GM19455 (cell line): ENCODE results near the gene COA5.

Experiments
- ATAC-seq: cut with Tn5 transposase; IDR thresholded peaks from one replicate; pipeline ENCODE4 v1.9.1; 2021; ENCODE audit not compliant: unreplicated experiment

The COA5 gene

DNA sequence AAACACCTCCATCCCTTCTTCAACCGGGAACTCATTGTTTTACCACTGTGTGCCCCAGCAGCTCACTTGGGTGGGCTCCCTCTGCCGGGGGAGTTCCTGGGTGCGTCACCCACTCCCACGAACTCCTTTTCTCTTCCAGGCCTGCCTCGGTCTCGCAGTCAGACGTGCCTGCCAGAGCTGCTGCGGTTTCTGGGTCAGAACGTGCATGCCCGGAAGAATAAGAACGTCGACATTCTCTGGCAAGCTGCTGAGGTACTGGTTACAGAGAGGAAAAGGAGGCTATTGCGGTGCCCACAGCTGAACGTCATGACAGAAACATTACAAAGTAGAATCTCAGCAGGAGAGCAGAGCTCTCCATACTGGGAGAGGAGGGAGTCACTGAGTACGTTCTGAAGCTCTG lies 35.6 kb downstream of the COA5 start:
- no peak for ATAC-seq

- no peak for ATAC-seq
Measured at GRCh38 chr2:98572211-98572610, 36.1 kb downstream of the COA5 start.

GRCh38 chr2:98571796-98572195 lies 36.5 kb downstream of the COA5 start:
- no peak for ATAC-seq

- no peak for ATAC-seq
Measured at GRCh38 chr2:98571121-98571701, 37.1 kb downstream of the COA5 start.

- no peak for ATAC-seq
Measured at GRCh38 chr2:98570356-98570755, 38.0 kb downstream of the COA5 start.

GRCh38 chr2:98569915-98570314 lies 38.4 kb downstream of the COA5 start:
- no peak for ATAC-seq

- ATAC-seq, result no peak
Measured at GRCh38 chr2:98569197-98569793, 39.0 kb downstream of the COA5 start.

DNA sequence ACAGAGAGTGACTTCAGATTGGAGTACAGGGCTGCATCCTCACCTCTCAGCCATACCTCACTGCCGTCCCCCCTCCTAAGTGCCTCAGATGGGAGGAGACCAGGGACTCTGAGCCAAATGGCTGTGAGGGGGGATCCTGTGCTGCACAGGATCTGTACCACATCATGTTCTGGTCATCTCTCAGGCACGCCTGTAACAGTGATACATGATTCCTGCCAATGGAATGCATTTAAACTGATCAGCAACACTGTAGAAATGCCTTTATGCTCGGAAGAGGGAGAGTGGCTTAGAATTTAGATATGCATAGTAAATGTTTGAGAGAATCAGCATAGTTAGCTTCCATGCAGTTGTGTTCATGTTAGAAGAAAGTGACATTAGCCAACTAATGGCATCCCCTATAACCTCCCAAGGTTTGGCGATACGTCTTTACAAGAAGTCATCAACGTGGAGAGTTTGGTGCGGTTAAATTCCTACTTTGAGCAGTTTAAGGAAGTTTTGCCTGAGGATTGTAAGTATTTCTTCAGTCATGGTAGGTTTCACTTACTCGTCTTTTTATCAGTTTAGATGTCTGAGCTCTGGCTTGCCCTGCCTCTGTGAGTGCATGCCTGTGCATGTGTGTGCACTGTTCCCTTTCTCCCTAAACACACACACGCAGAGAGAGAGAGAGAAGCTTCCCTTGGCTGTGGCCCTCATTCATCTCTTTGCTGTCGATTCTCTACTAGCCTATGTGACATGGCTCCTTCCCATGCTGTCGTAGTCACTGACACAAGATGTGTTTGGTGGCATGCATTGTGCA lies 40.0 kb downstream of the COA5 start:
- ATAC-seq, result no peak

GRCh38 chr2:98565941-98566340 lies 42.4 kb downstream of the COA5 start:
- no peak for ATAC-seq

GRCh38 chr2:98565286-98565860 lies 42.9 kb downstream of the COA5 start:
- ATAC-seq, result no peak

GRCh38 chr2:98564541-98565132 lies 43.7 kb downstream of the COA5 start:
- no peak for ATAC-seq

DNA sequence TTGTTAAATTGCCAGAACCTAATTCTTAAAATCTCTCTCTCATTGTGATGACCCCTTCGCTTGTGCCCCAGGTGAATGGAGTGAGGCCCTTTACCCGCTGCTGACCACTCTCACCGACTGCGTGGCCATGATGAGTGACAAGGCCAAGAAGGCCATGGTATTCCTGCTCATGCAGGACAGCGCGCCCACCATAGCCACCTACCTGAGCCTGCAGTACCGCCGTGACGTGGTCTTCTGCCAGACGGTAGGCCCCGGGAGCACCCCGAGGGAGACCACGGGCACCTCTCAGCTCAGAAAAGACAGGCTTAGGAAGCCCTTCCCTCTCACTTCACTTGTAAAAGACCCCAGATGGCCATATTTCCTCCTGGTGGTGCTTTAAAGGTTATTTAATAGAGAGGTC lies 44.9 kb downstream of the COA5 start:
- no peak for ATAC-seq

- ATAC-seq, result no peak
Measured at GRCh38 chr2:98561902-98562695, 46.2 kb downstream of the COA5 start.

GRCh38 chr2:98561018-98561417 lies 47.3 kb downstream of the COA5 start:
- ATAC-seq, result no peak

DNA sequence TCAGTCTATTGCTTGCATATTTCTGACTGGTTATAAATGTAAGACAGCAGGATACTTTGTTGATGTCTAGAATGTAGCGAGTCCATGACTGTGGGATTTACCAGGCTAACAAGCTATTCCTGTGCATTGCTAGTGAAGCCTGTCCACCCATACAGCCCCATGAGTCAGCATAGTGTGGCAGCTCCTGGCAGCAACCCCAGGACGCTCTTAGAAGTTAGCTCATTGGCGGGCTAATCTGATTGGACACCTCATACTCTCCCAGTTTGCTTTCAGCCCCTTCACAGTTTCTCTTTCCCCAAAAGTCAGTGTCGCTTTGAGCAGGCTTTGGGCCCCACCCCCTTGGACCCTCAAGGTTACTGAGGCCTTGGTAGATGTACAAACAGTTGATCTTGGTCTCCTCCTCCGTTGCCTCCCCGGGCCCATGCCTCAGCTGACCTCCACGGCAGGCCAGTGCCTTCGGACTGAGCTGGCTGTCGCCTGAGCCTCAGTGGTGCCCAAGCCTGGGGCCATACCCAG lies 48.0 kb downstream of the COA5 start:
- ATAC-seq, result no peak

DNA sequence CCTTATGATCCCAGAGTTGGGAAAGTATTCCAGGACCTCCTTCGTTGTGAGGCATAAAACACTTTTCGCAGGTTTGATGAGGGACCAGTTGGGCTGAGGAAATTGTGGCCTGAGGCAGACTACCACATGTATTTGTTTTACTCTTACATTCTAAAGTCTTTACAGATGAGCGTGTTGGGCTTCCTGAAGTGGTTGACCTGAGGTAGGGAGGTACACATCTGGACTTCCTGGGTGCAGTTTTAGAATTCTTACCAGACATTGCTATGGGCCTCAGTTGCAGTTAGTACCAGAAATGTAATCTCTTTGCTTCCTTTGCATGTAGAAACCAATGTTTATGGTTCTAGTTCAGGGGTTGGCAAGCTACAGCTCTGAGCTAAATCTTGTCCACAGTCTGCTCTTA lies 48.7 kb downstream of the COA5 start:
- ATAC-seq, result no peak

DNA sequence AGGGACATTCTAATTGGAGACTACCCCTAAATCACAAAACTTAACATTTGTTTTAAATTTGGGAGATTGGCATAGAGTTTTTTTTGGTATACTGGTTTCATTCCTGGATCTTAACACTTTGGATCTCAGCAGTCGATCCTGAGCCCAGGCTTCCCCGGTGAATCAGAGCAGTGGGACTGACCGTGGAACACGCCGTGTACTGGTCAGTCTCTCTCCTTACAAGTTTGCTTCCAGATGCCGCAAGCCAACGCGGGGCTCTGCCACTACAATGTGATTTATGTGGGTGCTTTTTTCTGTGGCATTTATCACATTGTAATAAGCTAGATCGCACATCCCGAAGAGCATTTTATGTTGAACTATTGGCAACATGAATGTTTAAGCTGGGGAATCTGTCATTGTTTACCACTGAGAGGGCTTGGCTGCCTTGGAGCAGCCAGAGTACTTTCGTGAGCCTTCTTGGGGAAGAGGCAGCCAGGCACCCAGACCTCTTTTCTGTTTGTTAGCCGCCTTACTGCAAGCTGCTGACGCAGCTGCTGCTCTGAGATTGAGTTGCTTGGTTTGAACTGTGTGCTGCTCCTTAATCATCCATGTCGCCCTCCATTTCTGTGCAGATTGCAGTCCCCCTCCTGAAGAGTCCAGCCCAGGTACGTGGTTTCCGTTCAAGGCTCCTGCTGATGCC lies 49.3 kb downstream of the COA5 start:
- no peak for ATAC-seq

DNA sequence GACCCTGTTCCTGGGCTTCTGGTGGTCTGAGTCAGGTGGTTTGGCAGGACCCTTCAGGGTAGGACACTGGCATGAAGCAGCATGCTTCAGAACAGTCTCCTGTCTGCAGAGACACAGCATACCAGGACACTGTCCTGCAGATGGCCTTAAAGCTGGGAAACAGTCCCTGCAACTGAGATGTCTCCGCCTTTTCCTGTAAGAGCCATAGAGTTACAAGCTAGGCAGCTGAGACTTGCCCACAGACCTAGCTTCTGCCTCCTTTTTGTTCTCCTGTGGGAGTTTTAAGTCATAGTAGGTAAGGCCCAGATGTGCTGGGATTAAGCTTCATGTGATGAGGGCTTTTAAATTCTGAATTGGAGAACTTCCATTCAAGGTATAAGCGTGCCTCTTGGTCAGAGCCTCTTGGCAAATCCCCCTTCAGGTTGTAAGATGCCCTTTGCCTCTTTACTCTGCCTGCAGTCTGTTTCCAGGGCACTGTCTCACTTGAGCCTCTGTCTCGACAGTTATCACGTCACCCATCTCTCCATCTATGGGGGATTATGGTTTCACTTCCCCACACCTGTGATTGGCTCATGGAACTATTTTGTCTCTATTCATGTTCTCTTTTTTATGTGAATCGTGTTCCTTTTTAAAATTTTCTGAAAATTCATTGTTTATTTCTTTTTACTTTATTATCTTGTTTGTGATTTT lies 51.8 kb downstream of the COA5 start:
- ATAC-seq, result no peak

- ATAC-seq, result no peak
Measured at GRCh38 chr2:98555696-98556095, 52.6 kb downstream of the COA5 start.
